ENCODE measurements around the gene UBASH3A.

The UBASH3A gene

DNA sequence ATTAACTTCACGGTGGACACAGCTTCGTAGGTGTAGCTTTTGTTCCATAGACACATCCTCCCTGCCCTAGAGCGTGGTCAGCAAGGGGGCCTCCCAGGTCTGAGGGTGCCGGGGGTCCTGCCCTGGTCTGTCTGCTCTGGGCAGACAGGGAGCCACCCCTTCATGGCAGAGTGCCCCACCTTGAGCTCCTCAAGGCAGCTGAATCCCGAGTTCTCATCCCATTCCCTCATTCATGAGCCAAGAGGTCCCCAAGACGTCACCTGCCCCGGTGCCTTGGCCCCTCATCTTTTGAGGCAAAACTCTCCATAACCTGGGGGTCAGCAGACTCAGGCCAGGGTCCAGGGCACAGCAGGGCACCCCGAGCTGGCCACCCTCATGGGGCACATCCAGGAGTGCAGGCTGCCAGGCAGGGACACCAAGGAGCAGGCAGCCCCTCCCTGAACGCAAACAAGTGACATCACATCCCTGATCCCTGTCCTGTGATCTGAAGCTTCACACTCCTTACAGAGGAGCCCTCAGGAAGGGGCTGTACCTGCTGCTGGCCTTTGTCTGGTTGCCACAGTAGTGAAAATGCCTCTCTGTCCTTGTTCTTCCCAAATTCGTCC lies 23.3 kb downstream of the UBASH3A start:
- Histone ChIP-seq H3K9ac (ENCODE audit: low read length) (no peak overlapping the region), H3K79me2 (ENCODE audit: insufficient read depth, low read length) (no peaks in the 10 kb centered on the region), H3F3A (ENCODE audit: insufficient read depth, low read length) (no peaks in the 10 kb centered on the region), H3K9me2 (ENCODE audit: low read depth, low read length) (no peaks in the 10 kb centered on the region), H3K4me3 (ENCODE audit: low read depth, low read length, poor library complexity, severe bottlenecking) (no peak overlapping the region), H3K27me3 (ENCODE audit: insufficient read depth, low read length) (no peaks in the 10 kb centered on the region), H2AFZ (ENCODE audit: low read length) (no peak overlapping the region), H3K4me2 (ENCODE audit: low read length) (no peak overlapping the region), H3K36me3 (ENCODE audit: insufficient read depth, low read length) (no peaks in the 10 kb centered on the region), H3K9me3 (ENCODE audit: low read length) (no peaks in the 10 kb centered on the region), H4K20me1 (ENCODE audit: insufficient read depth, low read length) (no peaks in the 10 kb centered on the region), H3K4me1 (ENCODE audit: insufficient read depth, low read length, severe bottlenecking) (no peaks in the 10 kb centered on the region), H3K27ac (ENCODE audit: low read depth, low read length, poor library complexity, severe bottlenecking) (no peak overlapping the region)
- TF ChIP-seq EZH2 (IDR thresholded peaks at IDR 0.05; ENCODE audit: borderline replicate concordance, low read length) = no peak
- TF ChIP-seq, protein P1, sequence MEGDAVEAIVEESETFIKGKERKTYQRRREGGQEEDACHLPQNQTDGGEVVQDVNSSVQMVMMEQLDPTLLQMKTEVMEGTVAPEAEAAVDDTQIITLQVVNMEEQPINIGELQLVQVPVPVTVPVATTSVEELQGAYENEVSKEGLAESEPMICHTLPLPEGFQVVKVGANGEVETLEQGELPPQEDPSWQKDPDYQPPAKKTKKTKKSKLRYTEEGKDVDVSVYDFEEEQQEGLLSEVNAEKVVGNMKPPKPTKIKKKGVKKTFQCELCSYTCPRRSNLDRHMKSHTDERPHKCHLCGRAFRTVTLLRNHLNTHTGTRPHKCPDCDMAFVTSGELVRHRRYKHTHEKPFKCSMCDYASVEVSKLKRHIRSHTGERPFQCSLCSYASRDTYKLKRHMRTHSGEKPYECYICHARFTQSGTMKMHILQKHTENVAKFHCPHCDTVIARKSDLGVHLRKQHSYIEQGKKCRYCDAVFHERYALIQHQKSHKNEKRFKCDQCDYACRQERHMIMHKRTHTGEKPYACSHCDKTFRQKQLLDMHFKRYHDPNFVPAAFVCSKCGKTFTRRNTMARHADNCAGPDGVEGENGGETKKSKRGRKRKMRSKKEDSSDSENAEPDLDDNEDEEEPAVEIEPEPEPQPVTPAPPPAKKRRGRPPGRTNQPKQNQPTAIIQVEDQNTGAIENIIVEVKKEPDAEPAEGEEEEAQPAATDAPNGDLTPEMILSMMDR (IDR thresholded peaks at IDR 0.05; ENCODE audit: low read length) = no peak

DNA sequence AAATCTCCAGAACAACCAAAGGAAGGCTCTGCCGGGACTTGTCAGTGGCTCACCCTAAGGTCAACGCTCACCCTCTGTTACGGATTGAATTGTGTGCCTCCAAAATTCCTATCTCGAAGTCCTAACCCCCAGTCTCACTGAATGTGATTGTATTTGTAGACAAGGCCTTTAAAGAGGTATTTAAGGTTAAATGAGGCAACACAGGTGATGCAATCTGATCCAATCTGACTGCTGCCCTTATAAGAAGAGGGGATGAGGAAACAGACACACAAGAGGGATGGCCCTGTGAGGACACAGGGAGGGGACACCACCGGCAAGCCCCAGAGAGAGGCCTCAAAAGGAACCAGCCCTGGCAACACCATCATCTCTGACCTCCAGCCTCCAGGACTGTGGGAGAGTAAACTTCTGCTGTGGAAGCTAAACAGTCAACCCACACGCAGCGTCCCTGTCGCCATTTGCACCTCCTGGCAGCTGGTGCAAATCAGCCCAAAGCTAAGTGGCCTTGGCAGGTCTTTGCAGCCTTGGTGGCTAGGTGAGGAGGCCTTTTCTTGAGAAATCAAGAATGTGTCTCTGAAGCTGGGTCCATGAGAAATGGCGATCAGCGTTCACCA lies 24.2 kb downstream of the UBASH3A start:
- Histone ChIP-seq H3F3A (ENCODE audit: insufficient read depth, low read length) (no peaks in the 10 kb centered on the region), H2AFZ (ENCODE audit: low read length) (no peak overlapping the region), H3K9me2 (ENCODE audit: low read depth, low read length) (no peaks in the 10 kb centered on the region), H3K4me2 (ENCODE audit: low read length) (no peak overlapping the region), H3K9ac (ENCODE audit: low read length) (no peak overlapping the region), H3K27ac (ENCODE audit: low read depth, low read length, poor library complexity, severe bottlenecking) (no peak overlapping the region), H3K4me1 (ENCODE audit: insufficient read depth, low read length, severe bottlenecking) (no peaks in the 10 kb centered on the region), H4K20me1 (ENCODE audit: insufficient read depth, low read length) (no peaks in the 10 kb centered on the region), H3K79me2 (ENCODE audit: insufficient read depth, low read length) (no peaks in the 10 kb centered on the region), H3K36me3 (ENCODE audit: insufficient read depth, low read length) (no peaks in the 10 kb centered on the region), H3K27me3 (ENCODE audit: insufficient read depth, low read length) (peaks cover 8% of the 10 kb centered on the region; the same call in 1 of the 2 replicates), H3K9me3 (ENCODE audit: low read length) (peaks cover 6% of the 10 kb centered on the region), H3K4me3 (ENCODE audit: low read depth, low read length, poor library complexity, severe bottlenecking) (no peak overlapping the region)
- TF ChIP-seq EZH2 (IDR thresholded peaks at IDR 0.05; ENCODE audit: borderline replicate concordance, low read length) = no peak
- TF ChIP-seq, protein P1 (IDR thresholded peaks at IDR 0.05; ENCODE audit: low read length) = no peak

DNA sequence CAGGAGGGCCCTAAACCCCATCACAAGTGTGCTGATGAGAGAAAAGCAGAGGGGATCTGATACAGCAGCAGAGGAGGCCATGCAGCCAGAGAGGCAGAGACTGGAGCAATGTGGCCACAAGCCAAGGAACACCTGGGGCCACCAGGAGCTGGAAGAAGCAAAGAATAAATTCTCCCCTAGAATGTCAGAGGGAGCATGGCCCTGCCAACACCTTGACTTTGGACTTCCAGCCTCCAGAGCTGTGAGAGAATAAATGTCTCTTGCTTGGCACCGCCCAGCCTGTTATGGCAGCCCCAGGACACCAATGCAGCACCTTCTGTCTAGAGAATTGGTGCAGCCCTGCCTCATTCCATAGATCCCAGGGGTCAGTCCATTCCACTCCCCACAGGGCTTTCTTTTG lies 25.3 kb downstream of the UBASH3A start:
- H3F3A ChIP-seq (ENCODE audit: insufficient read depth, low read length) = no peaks in the 10 kb centered on the region
- no peak overlapping the region for H3K27ac ChIP-seq (ENCODE audit: low read depth, low read length, poor library complexity, severe bottlenecking)
- H2AFZ ChIP-seq (ENCODE audit: low read length) = no peak overlapping the region
- H3K9me2 ChIP-seq (ENCODE audit: low read depth, low read length) = no peaks in the 10 kb centered on the region
- H3K27me3 ChIP-seq (ENCODE audit: insufficient read depth, low read length) = peaks cover 13% of the 10 kb centered on the region; the same call in 1 of the 2 replicates
- H3K4me2 ChIP-seq (ENCODE audit: low read length) = no peak overlapping the region
- no peaks in the 10 kb centered on the region for H3K4me1 ChIP-seq (ENCODE audit: insufficient read depth, low read length, severe bottlenecking)
- TF ChIP-seq EZH2 (IDR thresholded peaks at IDR 0.05; ENCODE audit: borderline replicate concordance, low read length) = no peak
- TF ChIP-seq, protein P1 (IDR thresholded peaks at IDR 0.05; ENCODE audit: low read length) = no peak
- no peaks in the 10 kb centered on the region for H4K20me1 ChIP-seq (ENCODE audit: insufficient read depth, low read length)
- no peak overlapping the region for H3K4me3 ChIP-seq (ENCODE audit: low read depth, low read length, poor library complexity, severe bottlenecking)
- no peaks in the 10 kb centered on the region for H3K79me2 ChIP-seq (ENCODE audit: insufficient read depth, low read length)
- peaks cover 7% of the 10 kb centered on the region for H3K9me3 ChIP-seq (ENCODE audit: low read length)
- H3K9ac ChIP-seq (ENCODE audit: low read length) = no peak overlapping the region
- no peaks in the 10 kb centered on the region for H3K36me3 ChIP-seq (ENCODE audit: insufficient read depth, low read length)
